ENCODE data around the gene C2CD2L. TPM values are rescaled to one million over a fixed set of nuclear protein-coding genes. Genes with fewer than 3 reads are reported as not detected.

Gene C2CD2L
- total RNA-seq, 2 experiments from 2014 or later = 10.6 to 19.0 TPM

DNA sequence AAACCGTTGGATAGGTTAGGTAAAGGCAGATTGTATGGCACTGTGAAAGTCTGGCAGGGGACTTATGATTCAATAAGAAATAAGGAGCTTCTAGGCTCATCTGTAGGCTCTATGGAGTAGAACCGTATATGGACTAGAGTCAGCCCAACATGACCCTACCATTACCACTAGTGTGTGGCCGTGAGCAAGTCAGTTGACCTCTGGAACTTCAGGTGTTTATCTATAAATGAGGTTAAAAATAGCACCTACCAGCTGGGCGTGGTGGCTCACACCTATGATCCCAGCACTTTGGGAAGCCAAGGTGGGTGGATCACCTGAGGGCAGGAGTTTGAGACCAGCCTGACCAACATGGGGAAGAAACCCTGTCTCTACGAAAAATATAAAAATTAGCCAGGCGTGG, 18.7 kb downstream of the C2CD2L start:
- H4K20me1 ChIP-seq (ENCODE audit: insufficient read depth, low read length) = no peaks in the 10 kb centered on the region
- H3K4me3 ChIP-seq (ENCODE audit: low read depth, low read length, poor library complexity, severe bottlenecking) = no peak overlapping the region
- DNase-seq (ENCODE audit: low spot score) = no peak
- no peaks in the 10 kb centered on the region for H3K9me3 ChIP-seq (ENCODE audit: low read length)
- POLR2A ChIA-PET = interaction anchor here (1.0 to 1.1 kb wide), 2 partner anchors 9 to 123 kb away, joined by 4 to 11 read pairs; no protein-coding TSS in a partner anchor
- intact Hi-C loops (cut with micrococcal nuclease; ENCODE audit: unreplicated experiment) = no loop called here
- no peak overlapping the region for H2AFZ ChIP-seq (ENCODE audit: low read length)
- no peak overlapping the region for H3K27ac ChIP-seq (ENCODE audit: low read depth, low read length, poor library complexity, severe bottlenecking)
- peaks cover 20% of the 10 kb centered on the region for H3K4me1 ChIP-seq (ENCODE audit: insufficient read depth, low read length, poor library complexity, severe bottlenecking)
- H3K4me2 ChIP-seq (ENCODE audit: low read length) = no peak overlapping the region
- peaks cover 9% of the 10 kb centered on the region; the same call in 1 of the 2 replicates for H3K79me2 ChIP-seq (ENCODE audit: insufficient read depth, low read depth, low read length)
- no peaks in the 10 kb centered on the region for H3K9me2 ChIP-seq (ENCODE audit: insufficient read depth, low read length)
- no TSS peak for BruUV-seq (replicated peaks)
- TF ChIP-seq, protein P1, sequence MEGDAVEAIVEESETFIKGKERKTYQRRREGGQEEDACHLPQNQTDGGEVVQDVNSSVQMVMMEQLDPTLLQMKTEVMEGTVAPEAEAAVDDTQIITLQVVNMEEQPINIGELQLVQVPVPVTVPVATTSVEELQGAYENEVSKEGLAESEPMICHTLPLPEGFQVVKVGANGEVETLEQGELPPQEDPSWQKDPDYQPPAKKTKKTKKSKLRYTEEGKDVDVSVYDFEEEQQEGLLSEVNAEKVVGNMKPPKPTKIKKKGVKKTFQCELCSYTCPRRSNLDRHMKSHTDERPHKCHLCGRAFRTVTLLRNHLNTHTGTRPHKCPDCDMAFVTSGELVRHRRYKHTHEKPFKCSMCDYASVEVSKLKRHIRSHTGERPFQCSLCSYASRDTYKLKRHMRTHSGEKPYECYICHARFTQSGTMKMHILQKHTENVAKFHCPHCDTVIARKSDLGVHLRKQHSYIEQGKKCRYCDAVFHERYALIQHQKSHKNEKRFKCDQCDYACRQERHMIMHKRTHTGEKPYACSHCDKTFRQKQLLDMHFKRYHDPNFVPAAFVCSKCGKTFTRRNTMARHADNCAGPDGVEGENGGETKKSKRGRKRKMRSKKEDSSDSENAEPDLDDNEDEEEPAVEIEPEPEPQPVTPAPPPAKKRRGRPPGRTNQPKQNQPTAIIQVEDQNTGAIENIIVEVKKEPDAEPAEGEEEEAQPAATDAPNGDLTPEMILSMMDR (conservative IDR thresholded peaks at IDR 0.05; ENCODE audit: low read length) = no peak
- TF ChIP-seq EZH2phosphoT487 (IDR thresholded peaks at IDR 0.05; ENCODE audit: borderline replicate concordance, low read depth, low read length) = no peak
- peaks cover 14% of the 10 kb centered on the region; the same call in 1 of the 2 replicates for H3K36me3 ChIP-seq (ENCODE audit: insufficient read depth, low read length)
- CTCF ChIA-PET (ENCODE audit: unreplicated experiment) = no interaction called here

DNA sequence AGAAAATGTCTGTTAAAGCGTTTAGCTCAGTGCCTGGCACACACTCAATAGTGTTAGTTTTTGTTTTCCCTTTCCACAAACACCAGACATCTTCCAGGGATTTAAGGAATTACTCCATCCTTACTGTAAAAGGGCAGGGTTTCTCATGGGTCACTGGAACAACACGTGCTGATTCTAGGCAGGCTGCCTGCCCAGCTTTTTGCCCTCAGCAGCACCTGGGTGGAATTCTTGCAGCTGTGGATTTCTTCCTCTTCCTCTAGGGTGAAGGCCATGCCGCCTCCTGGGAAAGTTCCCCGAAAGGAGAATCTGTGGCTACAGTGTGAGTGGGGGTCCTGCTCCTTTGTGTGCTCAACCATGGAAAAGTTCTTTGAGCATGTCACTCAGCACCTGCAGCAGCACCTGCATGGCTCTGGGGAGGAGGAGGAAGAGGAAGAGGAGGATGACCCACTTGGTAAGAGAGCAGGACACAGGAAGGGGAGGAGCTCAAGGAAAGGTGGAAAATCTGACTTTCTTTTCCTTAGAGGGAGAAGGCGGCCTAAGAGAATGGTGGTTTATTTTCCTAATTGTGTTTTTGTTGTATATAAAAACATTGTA, 19.6 kb downstream of the C2CD2L start:
- ChIA-PET CTCF (ENCODE audit: unreplicated experiment) (interaction anchor here (0.5 kb wide), 1 partner anchor 26 kb away, joined by 3 read pairs; no protein-coding TSS in a partner anchor), POLR2A (interaction anchor here (0.7 to 1.1 kb wide), 3 partner anchors 8 to 122 kb away, joined by 4 to 11 read pairs (median 7); no protein-coding TSS in a partner anchor)
- no peak overlapping the region for H2AFZ ChIP-seq (ENCODE audit: low read length)
- peak overlapping the region; percentile 32 for H3K27ac ChIP-seq (ENCODE audit: low read depth, low read length, poor library complexity, severe bottlenecking)
- DNase-seq (ENCODE audit: low spot score) = peak; percentile 53
- H3K4me3 ChIP-seq (ENCODE audit: low read depth, low read length, poor library complexity, severe bottlenecking) = peak overlapping the region; percentile 7
- TF ChIP-seq EZH2phosphoT487 (IDR thresholded peaks at IDR 0.05; ENCODE audit: borderline replicate concordance, low read depth, low read length) = no peak
- TF ChIP-seq, protein P1 (conservative IDR thresholded peaks at IDR 0.05; ENCODE audit: low read length) = no peak
- no TSS peak for BruUV-seq (replicated peaks)
- no peaks in the 10 kb centered on the region for H4K20me1 ChIP-seq (ENCODE audit: insufficient read depth, low read length)
- peaks cover 17% of the 10 kb centered on the region for H3K4me1 ChIP-seq (ENCODE audit: insufficient read depth, low read length, poor library complexity, severe bottlenecking)
- H3K9me3 ChIP-seq (ENCODE audit: low read length) = no peaks in the 10 kb centered on the region
- no peaks in the 10 kb centered on the region for H3K9me2 ChIP-seq (ENCODE audit: insufficient read depth, low read length)
- intact Hi-C loops (cut with micrococcal nuclease; ENCODE audit: unreplicated experiment) = no loop called here
- peak overlapping the region; percentile 52 for H3K4me2 ChIP-seq (ENCODE audit: low read length)
- H3K79me2 ChIP-seq (ENCODE audit: insufficient read depth, low read depth, low read length) = peaks cover 8% of the 10 kb centered on the region; the same call in 1 of the 2 replicates
- H3K36me3 ChIP-seq (ENCODE audit: insufficient read depth, low read length) = peaks cover 22% of the 10 kb centered on the region; the same call in 1 of the 2 replicates

DNA sequence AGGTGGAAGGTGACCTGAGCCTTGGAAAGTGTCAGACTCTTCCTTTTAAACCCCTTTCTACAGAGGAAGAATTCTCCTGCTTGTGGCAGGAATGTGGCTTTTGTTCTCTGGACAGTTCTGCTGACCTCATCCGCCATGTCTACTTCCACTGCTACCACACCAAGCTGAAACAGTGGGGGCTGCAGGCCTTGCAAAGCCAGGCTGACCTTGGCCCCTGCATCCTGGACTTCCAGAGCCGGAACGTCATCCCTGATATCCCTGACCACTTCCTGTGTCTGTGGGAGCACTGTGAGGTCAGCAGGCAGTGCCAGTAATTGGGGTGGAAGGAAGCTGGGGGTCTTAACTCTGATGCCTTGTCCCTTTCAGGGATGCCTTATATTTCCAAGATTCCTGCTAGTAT, 23.5 kb downstream of the C2CD2L start:
- no TSS peak for BruUV-seq (replicated peaks)
- H3K27ac ChIP-seq (ENCODE audit: low read depth, low read length, poor library complexity, severe bottlenecking) = no peak overlapping the region
- H3K9me2 ChIP-seq (ENCODE audit: insufficient read depth, low read length) = no peaks in the 10 kb centered on the region
- H4K20me1 ChIP-seq (ENCODE audit: insufficient read depth, low read length) = no peaks in the 10 kb centered on the region
- TF ChIP-seq, protein P1 (conservative IDR thresholded peaks at IDR 0.05; ENCODE audit: low read length) = no peak
- TF ChIP-seq EZH2phosphoT487 (IDR thresholded peaks at IDR 0.05; ENCODE audit: borderline replicate concordance, low read depth, low read length) = no peak
- no peak overlapping the region for H3K4me3 ChIP-seq (ENCODE audit: low read depth, low read length, poor library complexity, severe bottlenecking)
- ChIA-PET CTCF (ENCODE audit: unreplicated experiment) (no interaction called here), POLR2A (interaction anchor here (0.6 kb wide), 1 partner anchor 9 kb away, joined by 3 read pairs; the partner anchor contains the start of gene HINFP)
- no peak overlapping the region for H3K4me2 ChIP-seq (ENCODE audit: low read length)
- H3K36me3 ChIP-seq (ENCODE audit: insufficient read depth, low read length) = peaks cover 37% of the 10 kb centered on the region
- intact Hi-C loops (cut with micrococcal nuclease; ENCODE audit: unreplicated experiment) = no loop called here
- no peak for DNase-seq (ENCODE audit: low spot score)
- no peak overlapping the region for H2AFZ ChIP-seq (ENCODE audit: low read length)
- H3K4me1 ChIP-seq (ENCODE audit: insufficient read depth, low read length, poor library complexity, severe bottlenecking) = peaks cover 11% of the 10 kb centered on the region
- no peaks in the 10 kb centered on the region for H3K79me2 ChIP-seq (ENCODE audit: insufficient read depth, low read depth, low read length)
- H3K9me3 ChIP-seq (ENCODE audit: low read length) = no peaks in the 10 kb centered on the region
